ENCODE results near the gene GPATCH2L. TPM values are rescaled to one million over a fixed set of nuclear protein-coding genes. Genes with fewer than 3 reads are reported as not detected.
A peak's percentile ranks its signal among the peaks of the same experiment; 100 is the strongest.

Gene GPATCH2L
- total and polyA plus RNA-seq, 4 donors, result 9.5 to 61.8 (median 36.4) TPM

DNA sequence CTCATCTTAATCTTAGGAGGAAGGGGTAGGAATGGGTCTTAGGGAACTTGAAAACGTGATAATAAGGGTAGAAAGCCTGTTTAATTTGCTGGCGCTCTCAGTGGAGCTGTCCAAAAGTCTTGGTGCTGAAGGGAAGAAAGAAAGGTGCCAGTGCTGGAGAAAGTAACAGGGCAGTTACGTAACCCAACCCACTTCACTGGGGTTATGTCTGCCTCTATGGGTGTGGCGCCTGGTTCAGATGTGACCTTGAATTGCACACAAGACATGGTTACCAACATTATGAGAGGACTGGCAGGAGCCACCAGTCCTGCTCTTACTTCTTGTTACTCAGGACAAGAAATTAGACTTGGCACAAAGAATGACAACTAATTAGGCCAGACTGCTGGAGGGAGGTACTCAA lies 18.6 kb upstream of the GPATCH2L start:
- Histone ChIP-seq H3K36me3 (ENCODE audit: control insufficient read depth in 1 of 2, insufficient read depth in 2 of 2, low read length in 1 of 2) (no peaks in the 10 kb centered on the region), H3K9me3 (ENCODE audit: control insufficient read depth, low read length) (peaks cover 10% of the 10 kb centered on the region), H3K4me1 (ENCODE audit: control insufficient read depth in 1 of 2, insufficient read depth in 2 of 2, low read length in 2 of 2) (no peaks in the 10 kb centered on the region), H3K27me3 (ENCODE audit: control insufficient read depth in 1 of 2, insufficient read depth in 2 of 2, low read length in 1 of 2) (no peaks in the 10 kb centered on the region), H3K4me3 (ENCODE audit: low read length in 2 of 2) (no peak overlapping the region), H3K27ac (ENCODE audit: low read depth in 1 of 2, low read length in 2 of 2) (no peak overlapping the region)
- DNase-seq (no peak), ATAC-seq (ENCODE audit: low FRiP score) (no peak)
- intact Hi-C loops (cut with DNase I), result no loop called here
- WGBS, 2 donors, result 10 to 21% methylated on average over 4 of the region's 4 CpGs

DNA sequence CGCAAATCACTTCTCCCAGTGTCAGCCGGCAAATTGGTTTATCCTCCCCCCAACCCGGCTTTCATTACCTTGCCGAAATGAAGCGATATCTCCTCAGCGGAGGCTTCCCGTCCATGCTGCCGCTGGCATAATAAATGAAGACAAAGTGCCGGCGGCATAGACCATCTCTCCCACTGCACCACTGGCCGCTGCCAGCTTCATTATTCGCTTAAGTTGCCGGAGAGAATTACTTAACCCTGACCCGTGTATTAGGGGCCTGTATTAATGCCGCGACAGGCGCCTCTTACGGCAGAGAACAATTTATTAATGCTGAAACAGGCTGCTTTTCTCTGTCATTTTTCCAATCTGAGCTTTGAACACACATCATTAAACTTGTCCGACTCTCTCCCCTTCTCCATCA lies 17.5 kb upstream of the GPATCH2L start:
- Histone ChIP-seq H3K9me3 (ENCODE audit: control insufficient read depth, low read length) (peaks cover 10% of the 10 kb centered on the region), H3K27me3 (ENCODE audit: control insufficient read depth in 1 of 2, insufficient read depth in 2 of 2, low read length in 1 of 2) (peaks cover 0 to 1% of the 10 kb centered on the region in 2 donors), H3K36me3 (ENCODE audit: control insufficient read depth in 1 of 2, insufficient read depth in 2 of 2, low read length in 1 of 2) (no peaks in the 10 kb centered on the region), H3K27ac (ENCODE audit: low read depth in 1 of 2, low read length in 2 of 2) (no peak overlapping the region), H3K4me3 (ENCODE audit: low read length in 2 of 2) (no peak overlapping the region), H3K4me1 (ENCODE audit: control insufficient read depth in 1 of 2, insufficient read depth in 2 of 2, low read length in 2 of 2) (no peaks in the 10 kb centered on the region)
- WGBS, 2 donors, result 86 to 88% methylated on average over 19 of the region's 19 CpGs
- DNase-seq (no peak), ATAC-seq (ENCODE audit: low FRiP score) (no peak)
- intact Hi-C loops (cut with DNase I), result no loop called here

- no peaks in the 10 kb centered on the region for H3K4me1 ChIP-seq (ENCODE audit: control insufficient read depth in 1 of 2, insufficient read depth in 2 of 2, low read length in 2 of 2)
- ATAC-seq (ENCODE audit: low FRiP score) (no peak), DNase-seq (no peak)
- H3K4me3 ChIP-seq (ENCODE audit: low read length in 2 of 2), result no peak overlapping the region
- intact Hi-C loops (cut with DNase I), result no loop called here
- peaks cover 0 to 1% of the 10 kb centered on the region in 2 donors for H3K27me3 ChIP-seq (ENCODE audit: control insufficient read depth in 1 of 2, insufficient read depth in 2 of 2, low read length in 1 of 2)
- peaks cover 9% of the 10 kb centered on the region for H3K9me3 ChIP-seq (ENCODE audit: control insufficient read depth, low read length)
- H3K27ac ChIP-seq (ENCODE audit: low read depth in 1 of 2, low read length in 2 of 2), result no peak overlapping the region
- WGBS, 2 donors, result 54 to 58% methylated on average over 7 of the region's 7 CpGs
- no peaks in the 10 kb centered on the region for H3K36me3 ChIP-seq (ENCODE audit: control insufficient read depth in 1 of 2, insufficient read depth in 2 of 2, low read length in 1 of 2)
Observed at GRCh38 chr14:76135722-76136121, 16.0 kb upstream of the GPATCH2L start.

DNA sequence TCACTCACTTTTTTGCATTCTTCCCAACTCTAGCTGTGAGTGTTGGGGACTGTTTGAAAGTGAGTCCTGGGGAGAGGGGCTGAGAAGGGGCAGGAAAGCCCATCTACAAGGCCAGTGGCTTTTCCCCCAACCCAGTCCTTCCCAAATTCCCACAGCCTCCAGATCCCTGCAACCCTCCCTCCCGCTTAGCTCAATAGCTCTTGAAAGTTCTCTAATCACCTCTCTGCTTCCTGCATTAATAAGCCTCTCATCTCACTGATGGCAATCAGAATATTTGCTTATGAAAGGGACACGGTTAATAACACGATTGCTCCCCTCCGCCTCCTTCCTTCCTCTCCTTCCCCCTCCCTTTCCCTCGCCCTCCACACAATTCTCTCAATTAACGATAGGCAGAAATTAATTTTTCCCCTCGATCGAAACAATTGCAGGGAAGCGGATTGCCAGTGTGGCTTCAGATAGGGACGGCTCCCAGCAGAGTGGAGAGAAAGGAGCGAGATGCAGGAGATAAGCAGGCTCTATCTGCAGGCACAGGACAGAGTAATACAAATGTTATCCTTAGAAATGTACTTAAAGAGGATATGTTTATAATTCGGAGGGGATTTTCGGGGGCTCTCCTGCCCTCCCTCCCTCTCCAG lies 15.1 kb upstream of the GPATCH2L start:
- Histone ChIP-seq H3K27ac (ENCODE audit: low read depth in 1 of 2, low read length in 2 of 2) (no peak overlapping the region), H3K9me3 (ENCODE audit: control insufficient read depth, low read length) (peaks cover 9% of the 10 kb centered on the region), H3K4me3 (ENCODE audit: low read length in 2 of 2) (no peak overlapping the region), H3K4me1 (ENCODE audit: control insufficient read depth in 1 of 2, insufficient read depth in 2 of 2, low read length in 2 of 2) (no peaks in the 10 kb centered on the region), H3K36me3 (ENCODE audit: control insufficient read depth in 1 of 2, insufficient read depth in 2 of 2, low read length in 1 of 2) (no peaks in the 10 kb centered on the region), H3K27me3 (ENCODE audit: control insufficient read depth in 1 of 2, insufficient read depth in 2 of 2, low read length in 1 of 2) (peaks cover 0 to 1% of the 10 kb centered on the region in 2 donors)
- no peak for ATAC-seq (ENCODE audit: low FRiP score)
- intact Hi-C loops (cut with DNase I), result no loop called here
- 34 to 37% methylated on average over 13 of the region's 13 CpGs for WGBS, 2 donors
- DNase-seq, result no peak

GRCh38 chr14:76138119-76138757 lies 13.5 kb upstream of the GPATCH2L start:
- Histone ChIP-seq H3K36me3 (ENCODE audit: control insufficient read depth in 1 of 2, insufficient read depth in 2 of 2, low read length in 1 of 2) (no peaks in the 10 kb centered on the region), H3K4me1 (ENCODE audit: control insufficient read depth in 1 of 2, insufficient read depth in 2 of 2, low read length in 2 of 2) (no peaks in the 10 kb centered on the region), H3K9me3 (ENCODE audit: control insufficient read depth, low read length) (peaks cover 9% of the 10 kb centered on the region), H3K4me3 (ENCODE audit: low read length in 2 of 2) (peak overlapping the region in 1 of 2 donors; percentile 36), H3K27ac (ENCODE audit: low read depth in 1 of 2, low read length in 2 of 2) (no peak overlapping the region), H3K27me3 (ENCODE audit: control insufficient read depth in 1 of 2, insufficient read depth in 2 of 2, low read length in 1 of 2) (peaks cover 0 to 1% of the 10 kb centered on the region in 2 donors)
- 5 to 6% methylated on average over 24 of the region's 24 CpGs for WGBS, 2 donors
- DNase-seq (no peak), ATAC-seq (ENCODE audit: low FRiP score) (no peak)
- intact Hi-C loops (cut with DNase I), result no loop called here

GRCh38 chr14:76138758-76139723 lies 12.7 kb upstream of the GPATCH2L start:
- no peaks in the 10 kb centered on the region for H3K36me3 ChIP-seq (ENCODE audit: control insufficient read depth in 1 of 2, insufficient read depth in 2 of 2, low read length in 1 of 2)
- 9% methylated on average over 49 to 50 of the region's 50 CpGs for WGBS, 2 donors
- intact Hi-C loops (cut with DNase I), result no loop called here
- H3K27ac ChIP-seq (ENCODE audit: low read depth in 1 of 2, low read length in 2 of 2), result no peak overlapping the region
- H3K9me3 ChIP-seq (ENCODE audit: control insufficient read depth, low read length), result peaks cover 6% of the 10 kb centered on the region
- peaks cover 0 to 1% of the 10 kb centered on the region in 2 donors for H3K27me3 ChIP-seq (ENCODE audit: control insufficient read depth in 1 of 2, insufficient read depth in 2 of 2, low read length in 1 of 2)
- H3K4me1 ChIP-seq (ENCODE audit: control insufficient read depth in 1 of 2, insufficient read depth in 2 of 2, low read length in 2 of 2), result no peaks in the 10 kb centered on the region
- ATAC-seq (ENCODE audit: low FRiP score) (no peak), DNase-seq (no peak)
- peak overlapping the region in 1 of 2 donors; percentile 36 for H3K4me3 ChIP-seq (ENCODE audit: low read length in 2 of 2)

DNA sequence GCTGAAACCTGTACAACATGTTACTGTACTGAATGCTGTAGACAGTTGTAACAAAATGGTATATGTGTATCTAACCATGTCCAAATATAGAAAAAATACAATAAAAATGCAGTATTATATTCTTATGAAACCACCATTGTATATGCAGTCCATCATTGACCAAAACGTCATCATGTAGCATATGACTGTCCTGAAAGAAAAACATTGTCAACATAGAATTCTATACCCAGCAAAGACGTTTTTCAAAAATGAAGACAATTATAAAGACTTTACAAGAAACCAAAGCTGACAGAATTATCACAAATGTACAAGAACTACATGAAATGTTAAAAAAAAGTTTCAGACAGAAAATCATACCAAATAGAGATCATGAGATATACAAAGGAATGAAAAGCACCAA lies 8.1 kb upstream of the GPATCH2L start:
- Histone ChIP-seq H3K27ac (ENCODE audit: low read depth in 1 of 2, low read length in 2 of 2) (no peak overlapping the region), H3K4me1 (ENCODE audit: control insufficient read depth in 1 of 2, insufficient read depth in 2 of 2, low read length in 2 of 2) (no peaks in the 10 kb centered on the region), H3K36me3 (ENCODE audit: control insufficient read depth in 1 of 2, insufficient read depth in 2 of 2, low read length in 1 of 2) (no peaks in the 10 kb centered on the region), H3K27me3 (ENCODE audit: control insufficient read depth in 1 of 2, insufficient read depth in 2 of 2, low read length in 1 of 2) (peaks cover 0 to 1% of the 10 kb centered on the region in 2 donors), H3K4me3 (ENCODE audit: low read length in 2 of 2) (no peak overlapping the region), H3K9me3 (ENCODE audit: control insufficient read depth, low read length) (peaks cover 5% of the 10 kb centered on the region)
- no peak for ATAC-seq (ENCODE audit: low FRiP score)
- intact Hi-C loops (cut with DNase I), result no loop called here
- WGBS, 2 donors, result 60 to 63% methylated on average over 2 of the region's 2 CpGs
- no peak for DNase-seq

DNA sequence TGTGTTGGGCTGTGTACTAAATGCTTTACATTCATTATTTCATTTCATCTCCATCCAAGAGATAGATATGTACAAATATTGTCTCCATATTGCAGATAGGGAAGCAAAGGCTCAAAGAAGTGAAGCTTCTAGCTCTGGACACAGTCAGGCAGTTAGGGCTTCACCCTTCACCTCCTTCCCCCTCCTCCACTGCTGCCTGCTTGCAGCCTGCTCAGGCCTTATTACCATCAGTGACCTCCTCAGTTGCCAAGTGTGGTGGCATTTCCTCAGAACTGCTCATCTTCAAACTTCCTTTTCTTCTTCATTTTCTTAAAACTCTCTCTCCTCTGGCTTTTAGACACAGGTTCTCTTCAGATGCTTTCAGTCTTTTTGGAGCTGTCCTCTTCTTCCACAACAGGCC lies 4.7 kb upstream of the GPATCH2L start:
- Histone ChIP-seq H3K27ac (ENCODE audit: low read depth in 1 of 2, low read length in 2 of 2) (no peak overlapping the region), H3K27me3 (ENCODE audit: control insufficient read depth in 1 of 2, insufficient read depth in 2 of 2, low read length in 1 of 2) (no peaks in the 10 kb centered on the region), H3K36me3 (ENCODE audit: control insufficient read depth in 1 of 2, insufficient read depth in 2 of 2, low read length in 1 of 2) (no peaks in the 10 kb centered on the region), H3K9me3 (ENCODE audit: control insufficient read depth, low read length) (peaks cover 5% of the 10 kb centered on the region), H3K4me3 (ENCODE audit: low read length in 2 of 2) (no peak overlapping the region), H3K4me1 (ENCODE audit: control insufficient read depth in 1 of 2, insufficient read depth in 2 of 2, low read length in 2 of 2) (no peaks in the 10 kb centered on the region)
- ATAC-seq (ENCODE audit: low FRiP score) (no peak), DNase-seq (no peak)
- intact Hi-C loops (cut with DNase I), result no loop called here

Data from aorta (tissue), 5 donors.